Upper lobe of left lung (tissue), 6 donors: ENCODE measurements around the gene FARSB. TPM values are rescaled to one million over a fixed set of nuclear protein-coding genes. Genes with fewer than 3 reads are reported as not detected.

Source experiments
- ATAC-seq, 2 donors: fragments of 200-7000 bp; cut with Tn5 transposase; one replicate each; pipeline ENCODE4 v1.9.1; 2022; ENCODE audit warnings: mild to moderate bottlenecking in 2 of 2, moderate library complexity in 2 of 2; ENCODE audit not compliant: low FRiP score in 2 of 2
- DNase-seq, 2 donors: peaks; one replicate each; pipeline ENCODE4 v3.0.0-alpha.2; 2019 to 2020
- H3K27ac ChIP-seq, 4 donors: fragments of 200-600 bp; sonication (generic); one replicate each; pipeline ENCODE4 v1.5.1; 2016 to 2019
- H3K27me3 ChIP-seq, 4 donors: fragments of 200-600 bp; sonication (generic); one replicate each; pipeline ENCODE4 v1.5.1; 2017 to 2019
- H3K36me3 ChIP-seq, 4 donors: fragments of 200-600 bp; sonication (generic); one replicate each; pipeline ENCODE4 v1.5.1; 2016 to 2019
- H3K4me1 ChIP-seq, 4 donors: fragments of 200-600 bp; sonication (generic); one replicate each; pipeline ENCODE4 v1.5.1; 2018 to 2019
- H3K4me3 ChIP-seq, 4 donors: fragments of 200-600 bp; sonication (generic); one replicate each; pipeline ENCODE4 v1.5.1; 2017 to 2019; ENCODE audit warnings: mild to moderate bottlenecking in 2 of 4, moderate library complexity in 1 of 4
- H3K9me3 ChIP-seq, 4 donors: fragments of 200-600 bp; sonication (generic); one replicate each; pipeline ENCODE4 v1.5.1; 2018 to 2019
- EP300 ChIP-seq, 4 donors: sonication (generic); formaldehyde crosslinking; IDR thresholded peaks; one replicate each; pipeline ENCODE4 v1.5.1; 2017; ENCODE audit warnings: antibody characterized with exemption in 4 of 4, control low read depth in 2 of 4
- POLR2A ChIP-seq, 4 donors: fragments of 450-650 bp; IDR thresholded peaks; one replicate each; pipeline ENCODE4 v1.5.1; 2016 to 2017; ENCODE audit warnings: antibody characterized with exemption in 4 of 4, mild to moderate bottlenecking in 2 of 4
- POLR2AphosphoS5 ChIP-seq, 2 donors: sonication (generic); formaldehyde crosslinking; IDR thresholded peaks; one replicate each; pipeline ENCODE4 v1.5.1; 2017; ENCODE audit warnings: antibody characterized with exemption in 2 of 2
- WGBS, 2 donors: methylation state at CpG; one replicate each; pipeline ENCODE4 v1.1.5; 2017 to 2018; 5-methylcytosine and 5-hydroxymethylcytosine counted together
- total RNA-seq, 6 donors: library from RNA; depleted of rRNA in 4 of 6; stranded (reverse); fragments of >200 nt in 4 of 6; gene quantifications; one replicate each; pipeline versions ENCODE4 v1.1.0 to v1.2.1, GENCODE V29; 2016 to 2021
- TF ChIP-seq, protein P1 (sequence below), 6 experiments: fragments of 450-650 bp in 4 of 6; fragments of 200-600 bp in 2 of 6; sonication (generic) in 2 of 6; IDR thresholded peaks; one replicate each; pipeline ENCODE4 v1.5.1; 2016 to 2019; ENCODE audit warnings: antibody characterized with exemption in 6 of 6
- donor health status: DM: no; HTN: no; CAD: no; lungs with moderate emphysema.
- donor health status: DM: no; HTN: yes; CAD: no; lungs with severe emphysema.

Gene FARSB
- total RNA-seq, 6 donors from 2014 or later, result 2.0 to 12.5 (median 10.2) TPM

DNA sequence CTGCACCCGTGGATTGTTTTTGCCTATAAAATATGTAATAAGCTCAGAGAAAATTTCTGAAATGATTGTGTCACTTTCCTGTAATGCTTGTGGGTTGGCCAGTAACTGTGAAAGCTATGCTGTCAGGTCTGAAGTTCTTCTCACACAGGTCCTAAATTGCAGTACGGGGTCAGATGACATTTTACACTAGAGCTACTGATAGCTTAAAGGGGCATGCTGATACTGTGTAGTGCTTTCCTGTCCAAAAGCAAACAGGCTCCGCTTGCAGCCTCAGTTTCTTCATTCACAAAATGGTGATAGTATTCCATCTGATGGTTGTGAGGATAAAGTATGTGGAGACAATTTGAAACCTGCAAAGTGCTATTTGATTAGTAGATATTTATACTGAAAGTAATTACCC, 7.6 kb upstream of the FARSB start:
- H3K36me3 ChIP-seq, result no peaks in the 10 kb centered on the region
- DNase-seq (no peak), ATAC-seq (no peak)
- H3K9me3 ChIP-seq, result no peaks in the 10 kb centered on the region
- H3K27me3 ChIP-seq, result no peaks in the 10 kb centered on the region
- no peak overlapping the region for H3K27ac ChIP-seq
- TF ChIP-seq POLR2AphosphoS5 (IDR thresholded peaks at IDR 0.05), result no peak
- TF ChIP-seq POLR2A (IDR thresholded peaks at IDR 0.05), result no peak
- no peak for TF ChIP-seq EP300 (IDR thresholded peaks at IDR 0.05)
- TF ChIP-seq, protein P1, sequence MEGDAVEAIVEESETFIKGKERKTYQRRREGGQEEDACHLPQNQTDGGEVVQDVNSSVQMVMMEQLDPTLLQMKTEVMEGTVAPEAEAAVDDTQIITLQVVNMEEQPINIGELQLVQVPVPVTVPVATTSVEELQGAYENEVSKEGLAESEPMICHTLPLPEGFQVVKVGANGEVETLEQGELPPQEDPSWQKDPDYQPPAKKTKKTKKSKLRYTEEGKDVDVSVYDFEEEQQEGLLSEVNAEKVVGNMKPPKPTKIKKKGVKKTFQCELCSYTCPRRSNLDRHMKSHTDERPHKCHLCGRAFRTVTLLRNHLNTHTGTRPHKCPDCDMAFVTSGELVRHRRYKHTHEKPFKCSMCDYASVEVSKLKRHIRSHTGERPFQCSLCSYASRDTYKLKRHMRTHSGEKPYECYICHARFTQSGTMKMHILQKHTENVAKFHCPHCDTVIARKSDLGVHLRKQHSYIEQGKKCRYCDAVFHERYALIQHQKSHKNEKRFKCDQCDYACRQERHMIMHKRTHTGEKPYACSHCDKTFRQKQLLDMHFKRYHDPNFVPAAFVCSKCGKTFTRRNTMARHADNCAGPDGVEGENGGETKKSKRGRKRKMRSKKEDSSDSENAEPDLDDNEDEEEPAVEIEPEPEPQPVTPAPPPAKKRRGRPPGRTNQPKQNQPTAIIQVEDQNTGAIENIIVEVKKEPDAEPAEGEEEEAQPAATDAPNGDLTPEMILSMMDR (IDR thresholded peaks at IDR 0.05), result no peak
- 49 to 61% methylated on average over 3 of the region's 3 CpGs for WGBS, 2 donors
- H3K4me3 ChIP-seq, result no peak overlapping the region
- H3K4me1 ChIP-seq, result no peaks in the 10 kb centered on the region

DNA sequence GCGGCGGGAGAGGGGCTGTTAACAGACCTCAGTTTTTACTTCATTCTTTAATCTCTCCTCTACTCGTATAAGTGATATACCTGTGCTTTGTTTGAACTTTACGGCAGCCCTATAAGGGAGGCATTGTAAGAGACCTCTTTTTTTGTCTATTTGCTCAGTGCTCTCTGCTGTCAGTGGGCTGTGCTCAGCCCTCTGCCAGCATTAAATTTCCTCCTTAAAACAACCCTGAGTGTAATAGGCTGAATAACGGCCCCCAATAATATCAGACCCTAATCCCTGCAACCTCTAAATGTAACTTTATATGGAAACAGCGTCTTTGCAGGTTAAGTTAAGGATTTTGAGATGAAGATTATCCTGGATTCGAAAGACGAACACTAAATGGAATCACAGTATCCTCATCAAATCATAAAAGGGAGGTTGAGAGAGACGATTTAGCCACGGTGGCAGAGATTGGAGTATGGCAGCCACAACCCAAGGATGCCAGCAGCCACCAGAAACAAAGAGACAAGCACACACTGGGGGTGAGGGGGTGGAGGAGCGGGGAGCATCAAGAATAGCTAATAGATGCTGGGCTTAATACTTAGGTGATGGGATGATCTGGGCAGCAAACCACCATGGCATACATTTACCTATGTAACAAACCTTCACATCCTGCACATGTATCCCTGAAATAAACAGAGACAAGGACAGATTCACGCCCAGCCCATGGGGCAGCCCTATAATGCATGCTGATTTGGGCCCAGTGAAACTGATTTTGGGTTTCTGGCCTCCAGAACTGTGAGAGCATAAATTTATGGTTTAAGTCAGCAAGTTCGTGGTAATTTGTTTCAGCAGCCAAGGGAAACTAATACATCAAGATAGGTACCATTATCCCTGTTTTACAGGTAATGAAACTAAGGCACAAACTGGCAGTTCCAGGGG, 894 bp upstream of the FARSB start:
- no peak for DNase-seq
- ATAC-seq, result peak in 1 of 2 donors; percentile 3
- WGBS, 2 donors, result 23 to 27% methylated on average over 13 of the region's 13 CpGs

DNA sequence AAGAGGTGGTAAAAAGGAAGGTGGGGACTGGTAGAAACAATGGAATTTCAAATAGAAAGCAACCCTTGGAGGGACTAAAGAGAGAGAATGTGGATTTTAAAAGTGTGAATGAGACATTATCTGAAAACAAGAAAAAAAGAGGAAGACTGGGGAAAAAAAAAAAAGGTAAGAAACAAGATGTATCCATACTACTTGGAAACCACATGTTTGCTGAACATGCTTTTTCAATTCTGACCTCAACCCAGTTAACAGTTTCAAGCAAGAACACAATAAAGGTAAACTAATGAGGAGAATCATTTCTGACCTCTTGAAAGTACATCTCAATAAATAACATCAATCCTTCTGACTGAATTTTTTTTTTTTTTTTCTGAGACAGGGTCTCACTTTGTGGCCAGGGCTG, 2.6 kb downstream of the FARSB start:
- TF ChIP-seq, protein P1 (IDR thresholded peaks at IDR 0.05), result no peak
- TF ChIP-seq POLR2A (IDR thresholded peaks at IDR 0.05) (no peak), EP300 (IDR thresholded peaks at IDR 0.05) (no peak), POLR2AphosphoS5 (IDR thresholded peaks at IDR 0.05) (no peak)
- ATAC-seq, result no peak
- H3K4me1 ChIP-seq, result peaks cover 23 to 35% (median 27%) of the 10 kb centered on the region in 4 donors
- no peak overlapping the region for H3K4me3 ChIP-seq
- no peak for DNase-seq
- no peak overlapping the region for H3K27ac ChIP-seq
- no peaks in the 10 kb centered on the region for H3K27me3 ChIP-seq
- H3K9me3 ChIP-seq, result no peaks in the 10 kb centered on the region
- peaks cover 0 to 3% (median 0%) of the 10 kb centered on the region in 4 donors for H3K36me3 ChIP-seq

More for the DNA sequence above, 894 bp upstream of the FARSB start:
- H3K36me3 ChIP-seq, result no peaks in the 10 kb centered on the region
- peak overlapping the region in 3 of 4 donors; percentile 89 to 92 (median 92) for H3K27ac ChIP-seq
- TF ChIP-seq EP300 (IDR thresholded peaks at IDR 0.05) (no peak), POLR2A (IDR thresholded peaks at IDR 0.05) (no peak), POLR2AphosphoS5 (IDR thresholded peaks at IDR 0.05) (no peak)
- TF ChIP-seq, protein P1 (IDR thresholded peaks at IDR 0.05), result no peak
- H3K9me3 ChIP-seq, result no peaks in the 10 kb centered on the region
- peak overlapping the region; percentile 72 to 91 (median 84) for H3K4me3 ChIP-seq
- peaks cover 23 to 35% (median 26%) of the 10 kb centered on the region in 4 donors for H3K4me1 ChIP-seq
- no peaks in the 10 kb centered on the region for H3K27me3 ChIP-seq

DNA sequence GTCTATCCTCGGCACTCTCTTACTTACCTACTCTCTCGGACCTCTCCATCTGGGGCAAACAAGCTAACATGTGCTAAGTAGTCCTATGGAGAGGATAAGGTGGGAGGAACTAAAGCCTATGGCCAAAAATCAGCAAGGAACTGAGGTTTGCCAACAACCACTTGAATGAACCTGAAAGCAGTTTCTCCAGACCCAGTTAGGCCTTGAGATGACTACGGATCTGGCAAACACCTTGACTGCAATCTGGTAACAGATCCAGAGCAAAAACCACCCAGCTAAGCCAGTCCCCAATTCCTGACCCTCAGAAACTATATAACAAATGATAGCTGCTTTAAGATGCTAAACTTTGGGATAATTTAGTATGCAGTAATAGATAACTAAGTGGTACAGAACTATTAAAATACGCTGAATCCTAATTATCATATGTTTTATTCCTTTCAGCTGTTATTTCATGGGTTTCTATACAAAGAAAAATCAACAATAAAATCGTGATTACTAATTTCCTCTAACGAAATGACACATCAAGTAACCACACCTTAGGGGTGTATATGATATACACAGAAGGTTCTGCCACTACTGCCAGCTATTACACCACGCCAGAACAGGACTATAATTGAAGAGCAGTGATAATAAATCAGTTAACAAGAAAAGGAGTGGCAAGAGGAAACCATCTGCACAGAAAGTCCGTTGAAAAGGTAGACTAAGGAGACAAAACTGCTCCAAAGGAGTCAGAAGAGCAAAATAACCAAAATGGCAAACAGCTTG, 3.2 kb downstream of the FARSB start:
- TF ChIP-seq POLR2A (IDR thresholded peaks at IDR 0.05) (no peak), POLR2AphosphoS5 (IDR thresholded peaks at IDR 0.05) (no peak), EP300 (IDR thresholded peaks at IDR 0.05) (no peak)
- TF ChIP-seq, protein P1 (IDR thresholded peaks at IDR 0.05), result no peak
- Histone ChIP-seq H3K4me1 (peaks cover 23 to 35% (median 27%) of the 10 kb centered on the region in 4 donors), H3K4me3 (no peak overlapping the region), H3K9me3 (no peaks in the 10 kb centered on the region), H3K27me3 (no peaks in the 10 kb centered on the region), H3K36me3 (peaks cover 0 to 9% (median 3%) of the 10 kb centered on the region in 4 donors), H3K27ac (no peak overlapping the region)
- no peak for DNase-seq
- no peak for ATAC-seq
- WGBS, 2 donors, result 57 to 69% methylated on average over 8 of the region's 8 CpGs
